SKM-1 treated with dmso at 0.1 percent for 144 hours (cell line): ENCODE measurements around the gene IRF4.

Experiments
- DNase-seq: peaks from one replicate; lab custom pipeline; 2025; ENCODE audit not compliant: unreplicated experiment; lab: John Stamatoyannopoulos, UW

Gene IRF4

DNA sequence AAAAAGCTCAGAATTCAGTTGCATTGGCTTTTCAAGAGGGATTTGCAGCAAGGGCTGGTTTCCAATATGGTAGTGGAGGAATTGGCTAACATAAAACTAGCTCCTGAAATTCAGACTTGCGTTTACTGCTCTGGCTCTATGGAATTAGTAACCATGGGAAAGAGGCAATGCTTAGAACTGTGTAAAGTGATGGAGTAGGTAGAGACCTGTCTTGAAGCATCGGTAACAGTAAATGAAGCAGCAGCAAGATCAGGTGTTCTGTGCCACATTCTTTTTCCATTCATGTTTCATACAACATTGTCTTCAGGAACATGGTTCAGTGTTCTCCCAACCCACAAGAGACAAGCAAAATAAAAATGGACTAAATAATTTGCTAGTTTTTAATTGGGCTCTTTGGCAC lies 6.5 kb downstream of the IRF4 start:
- DNase-seq, result no peak

- DNase-seq, result no peak
Observed at GRCh38 chr6:398558-399078, 7.1 kb downstream of the IRF4 start.

DNA sequence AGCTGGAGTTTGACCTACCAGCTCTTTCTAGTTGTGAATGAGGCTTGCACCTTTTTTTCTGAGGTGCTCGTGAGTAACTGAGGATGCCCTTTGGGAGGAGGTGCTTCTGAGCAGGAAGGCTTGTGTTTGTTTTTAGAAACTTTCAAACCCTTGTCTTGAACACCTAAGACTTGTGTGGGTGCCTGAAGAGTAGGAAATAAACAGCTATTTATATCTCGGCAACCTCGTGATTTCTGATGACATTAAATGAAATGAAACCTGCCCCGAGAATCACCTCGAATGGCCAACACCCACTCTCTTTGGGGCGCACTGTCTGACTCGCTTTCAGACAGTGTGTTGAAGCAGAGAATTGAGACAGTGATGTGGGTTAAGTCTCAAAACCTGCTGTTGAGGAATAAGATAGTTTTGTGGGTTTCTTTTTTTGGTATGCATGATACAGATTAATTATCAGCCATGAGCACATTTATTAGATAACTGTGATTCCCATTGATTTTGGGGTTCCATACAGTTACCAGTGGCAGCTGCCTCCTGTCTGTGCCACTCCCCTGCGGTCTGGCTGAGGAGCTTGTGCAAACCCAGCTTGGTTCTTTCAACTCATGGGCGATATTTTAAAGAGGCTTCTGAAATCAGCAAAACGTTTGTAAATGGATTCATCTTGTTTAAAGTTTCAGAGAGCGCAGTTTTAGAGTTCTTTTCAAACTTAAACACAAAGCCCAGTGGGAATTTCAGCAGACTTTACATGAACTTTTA lies 8.4 kb downstream of the IRF4 start:
- no peak for DNase-seq

GRCh38 chr6:400815-401214 lies 9.3 kb downstream of the IRF4 start:
- DNase-seq, result no peak

DNA sequence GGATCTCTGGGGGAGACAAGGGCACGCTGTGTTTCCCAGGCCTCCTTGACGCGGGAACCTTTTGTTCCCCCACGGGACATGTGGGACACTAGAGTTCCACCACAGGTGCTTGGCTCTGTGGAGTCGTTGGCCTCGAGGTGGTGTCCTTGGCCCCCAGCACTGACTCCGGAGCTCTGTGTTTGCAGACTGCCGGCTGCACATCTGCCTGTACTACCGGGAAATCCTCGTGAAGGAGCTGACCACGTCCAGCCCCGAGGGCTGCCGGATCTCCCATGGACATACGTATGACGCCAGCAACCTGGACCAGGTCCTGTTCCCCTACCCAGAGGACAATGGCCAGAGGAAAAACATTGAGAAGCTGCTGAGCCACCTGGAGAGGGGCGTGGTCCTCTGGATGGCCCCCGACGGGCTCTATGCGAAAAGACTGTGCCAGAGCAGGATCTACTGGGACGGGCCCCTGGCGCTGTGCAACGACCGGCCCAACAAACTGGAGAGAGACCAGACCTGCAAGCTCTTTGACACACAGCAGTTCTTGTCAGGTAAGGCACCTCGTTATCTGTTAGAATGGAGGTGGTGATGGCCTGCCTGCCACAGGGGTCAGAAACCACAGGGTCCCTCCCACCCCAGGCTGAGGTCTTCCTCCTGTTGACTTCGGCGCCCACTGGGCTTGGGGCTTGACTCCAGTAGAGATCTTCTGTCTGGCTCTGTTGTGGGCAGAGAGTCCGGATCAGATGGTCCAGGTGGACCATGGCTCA lies 9.9 kb downstream of the IRF4 start:
- DNase-seq, result no peak

- DNase-seq, result no peak
Observed at GRCh38 chr6:401994-402640, 10.6 kb downstream of the IRF4 start.

DNA sequence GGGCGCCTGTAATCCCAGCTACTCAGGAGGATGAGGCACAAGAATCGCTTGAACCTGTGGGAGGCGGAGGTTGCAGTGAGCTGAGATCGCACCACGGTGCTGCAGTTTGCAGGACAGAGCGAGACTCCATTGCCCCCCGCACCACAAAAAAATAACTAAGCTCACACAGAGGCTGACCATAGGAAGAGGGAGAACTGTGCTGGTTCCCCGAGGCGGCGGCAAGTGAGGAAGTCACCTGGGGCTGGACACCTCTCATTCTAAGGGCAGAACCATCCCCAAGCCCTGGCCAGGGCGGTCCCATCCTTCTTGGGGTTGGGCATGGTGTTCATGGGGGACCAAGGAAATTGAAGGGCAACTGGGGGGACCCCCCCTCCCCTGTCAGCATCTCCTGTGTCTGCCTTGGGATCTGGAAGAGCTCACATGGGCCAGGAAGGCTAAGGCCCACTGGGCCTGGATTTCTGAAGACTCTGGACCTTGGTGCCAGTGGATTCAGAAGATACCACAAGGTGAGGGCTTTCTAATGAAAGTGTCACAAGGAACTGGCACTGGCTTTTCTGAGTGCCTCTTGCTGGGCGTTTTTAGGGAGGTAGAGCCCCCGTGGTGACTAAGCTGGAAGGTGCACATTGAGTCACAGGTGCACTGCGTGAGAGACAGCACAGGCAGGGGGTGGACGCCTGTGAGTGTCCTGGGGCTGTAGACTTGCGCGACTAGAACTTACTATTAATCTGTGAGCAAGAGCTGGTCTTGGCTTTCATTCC lies 11.5 kb downstream of the IRF4 start:
- no peak for DNase-seq

- no peak for DNase-seq
Observed at GRCh38 chr6:403659-404655, 12.4 kb downstream of the IRF4 start.

DNA sequence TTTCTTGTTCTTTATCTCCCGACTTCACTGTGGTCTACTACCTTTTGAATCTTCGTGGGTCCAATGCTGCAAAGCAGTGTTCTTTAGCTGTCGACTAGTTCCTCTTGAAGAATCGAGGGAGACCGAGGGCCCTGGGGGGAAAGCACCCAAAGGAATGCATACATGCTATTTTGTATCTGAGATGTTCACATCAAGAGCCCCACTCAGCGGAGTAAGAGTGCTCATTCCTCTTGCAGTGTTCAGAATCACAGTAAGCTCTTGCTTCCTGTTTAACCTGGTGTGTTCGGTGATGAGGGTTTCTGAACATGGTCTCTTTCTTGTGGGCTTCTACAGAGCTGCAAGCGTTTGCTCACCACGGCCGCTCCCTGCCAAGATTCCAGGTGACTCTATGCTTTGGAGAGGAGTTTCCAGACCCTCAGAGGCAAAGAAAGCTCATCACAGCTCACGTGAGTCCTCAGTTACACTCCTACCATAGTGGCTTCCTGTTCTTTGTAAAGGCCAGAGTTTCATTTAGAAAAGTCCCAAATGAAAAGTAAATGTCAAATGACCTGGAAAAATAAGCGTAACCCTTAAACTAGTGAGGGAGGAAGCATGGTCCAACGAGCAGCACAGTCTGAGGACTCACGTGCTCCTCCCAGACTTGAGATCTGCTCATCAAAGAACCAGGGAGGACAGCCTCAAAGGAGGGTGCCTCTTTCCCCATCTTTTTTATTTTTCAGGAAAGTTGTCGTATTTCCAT lies 13.3 kb downstream of the IRF4 start:
- no peak for DNase-seq

DNA sequence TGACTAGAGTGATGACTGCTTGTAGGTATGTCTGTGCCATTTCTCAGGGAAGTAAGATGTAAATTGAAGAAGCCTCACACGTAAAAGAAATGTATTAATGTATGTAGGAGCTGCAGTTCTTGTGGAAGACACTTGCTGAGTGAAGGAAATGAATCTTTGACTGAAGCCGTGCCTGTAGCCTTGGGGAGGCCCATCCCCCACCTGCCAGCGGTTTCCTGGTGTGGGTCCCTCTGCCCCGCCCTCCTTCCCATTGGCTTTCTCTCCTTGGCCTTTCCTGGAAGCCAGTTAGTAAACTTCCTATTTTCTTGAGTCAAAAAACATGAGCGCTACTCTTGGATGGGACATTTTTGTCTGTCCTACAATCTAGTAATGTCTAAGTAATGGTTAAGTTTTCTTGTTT lies 16.6 kb downstream of the IRF4 start:
- DNase-seq, result no peak

GRCh38 chr6:408599-409102 lies 17.1 kb downstream of the IRF4 start:
- DNase-seq, result peak; percentile 69

GRCh38 chr6:409370-409972 lies 17.9 kb downstream of the IRF4 start:
- no peak for DNase-seq

- no peak for DNase-seq
Observed at GRCh38 chr6:410555-411395, 19.2 kb downstream of the IRF4 start.

- DNase-seq, result no peak
Observed at GRCh38 chr6:411402-412145, 20.0 kb downstream of the IRF4 start.

GRCh38 chr6:412146-412886 lies 20.8 kb downstream of the IRF4 start:
- DNase-seq, result no peak

DNA sequence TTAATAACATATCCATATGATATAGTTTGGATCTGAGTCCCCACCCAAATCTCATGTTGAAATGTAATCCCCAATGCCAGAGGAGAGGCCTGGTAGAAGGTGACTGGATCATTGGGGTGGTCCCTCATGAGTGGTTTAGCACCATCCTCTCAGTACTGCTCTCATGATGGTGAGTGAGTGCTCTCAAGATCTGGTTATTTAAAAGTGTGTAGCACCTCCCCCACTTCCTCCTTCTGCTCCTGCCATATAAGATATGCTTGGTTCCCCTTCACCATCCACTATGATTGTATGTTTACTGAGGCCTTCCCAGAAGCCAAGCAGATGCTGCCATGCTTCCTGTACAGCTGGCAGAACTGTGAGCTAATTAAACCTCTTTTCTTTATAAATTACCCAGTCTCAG lies 22.9 kb downstream of the IRF4 start:
- peak; percentile 6 for DNase-seq
